AG04449 (cell line): ENCODE results near the gene MDM2.
A peak's percentile ranks its signal among the peaks of the same experiment; 100 is the strongest.
"Not testable (repeated sequence)": the region's sequence is repeated elsewhere in the genome, so short reads cannot be mapped to it uniquely, and the experiment has no call there.

Experiments used
- CTCF ChIA-PET: fragments of 350-600 bp; formaldehyde crosslinking; extraction: SDS; loops from one replicate; lab custom pipeline; 2021; ENCODE audit warnings: antibody characterized with exemption; lab: Yijun Ruan, JAX
- POLR2A ChIA-PET: fragments of 400-600, 350-600 bp; formaldehyde crosslinking; extraction: SDS; loops from one replicate; lab custom pipeline; 2020; ENCODE audit warnings: antibody characterized with exemption, inconsistent platforms; lab: Yijun Ruan, JAX
- DNase-seq: peaks from one replicate; pipeline ENCODE4 v3.0.0-alpha.2; 2010; ENCODE audit warnings: low read depth, low spot score
- H3K4me3 ChIP-seq: 2 replicates; pipeline ENCODE4 v1.5.1; 2011; ENCODE audit warnings: low read depth, mild to moderate bottlenecking, control low read depth, low read length
- CTCF ChIP-seq: IDR thresholded peaks from one replicate; pipeline ENCODE4 v1.5.1; 2011; ENCODE audit warnings: mild to moderate bottlenecking, moderate library complexity, low read length, control low read depth, inconsistent platforms; ENCODE audit not compliant: insufficient read depth; ENCODE audit errors: missing control alignments

MDM2 gene

GRCh38 chr12:68812553-68813241, 4.7 kb downstream of the MDM2 start:
- ChIA-PET POLR2A (interaction anchor here (1.0 to 1.2 kb wide), 2 partner anchors 9 to 66 kb away, joined by 3 to 5 read pairs; partner anchors contain the start of gene SLC35E3), CTCF (interaction anchor here (0.8 to 4.7 kb wide), 5 partner anchors 9 to 589 kb away, joined by 4 to 38 read pairs (median 4); no protein-coding TSS in a partner anchor)
- peak overlapping the region; percentile 37 for H3K4me3 ChIP-seq
- no peak for TF ChIP-seq CTCF
- no peak for DNase-seq

- no peak for TF ChIP-seq CTCF
- no peak for DNase-seq
- ChIA-PET POLR2A (interaction anchor here (1.0 to 1.2 kb wide), 2 partner anchors 9 to 67 kb away, joined by 3 to 5 read pairs; partner anchors contain the start of gene SLC35E3), CTCF (interaction anchor here (0.8 to 4.7 kb wide), 5 partner anchors 9 to 590 kb away, joined by 4 to 38 read pairs (median 4); no protein-coding TSS in a partner anchor)
- H3K4me3 ChIP-seq = no peak overlapping the region
Measured at GRCh38 chr12:68813242-68813593, 5.2 kb downstream of the MDM2 start.

GRCh38 chr12:68814490-68815231, 6.7 kb downstream of the MDM2 start:
- CTCF ChIA-PET = interaction anchor here (4.7 kb wide), 1 partner anchor 16 kb away, joined by 38 read pairs; no protein-coding TSS in a partner anchor
- TF ChIP-seq CTCF = no peak
- H3K4me3 ChIP-seq = no peak overlapping the region
- POLR2A ChIA-PET = no interaction called here
- DNase-seq = no peak

- DNase-seq = no peak
- ChIA-PET POLR2A (no interaction called here), CTCF (interaction anchor here (0.7 to 4.7 kb wide), 3 partner anchors 13 to 455 kb away, joined by 3 to 38 read pairs (median 5); no protein-coding TSS in a partner anchor)
- no peak for TF ChIP-seq CTCF
- no peak overlapping the region for H3K4me3 ChIP-seq
Measured at GRCh38 chr12:68815232-68815927, 7.4 kb downstream of the MDM2 start.

- no peak overlapping the region for H3K4me3 ChIP-seq
- ChIA-PET POLR2A (interaction anchor here (0.7 kb wide), 1 partner anchor 16 kb away, joined by 3 read pairs; no protein-coding TSS in a partner anchor), CTCF (interaction anchor here (0.6 to 2.9 kb wide), 6 partner anchors 9 to 481 kb away, joined by 3 to 23 read pairs (median 4); partner anchors contain the start of gene MDM2)
- DNase-seq = no peak
- no peak for TF ChIP-seq CTCF
Measured at GRCh38 chr12:68815928-68816800, 8.2 kb downstream of the MDM2 start.

- POLR2A ChIA-PET, H3K4me3 ChIP-seq, DNase-seq: not testable (repeated sequence)
- CTCF ChIA-PET = interaction anchor here (1.1 to 3.7 kb wide), 3 partner anchors 11 to 15 kb away, joined by 3 to 35 read pairs (median 6); partner anchors contain the start of gene MDM2
Measured at GRCh38 chr12:68819481-68819880, 11.5 kb downstream of the MDM2 start.
